ENCODE measurements around the gene CAPN12. TPM values are rescaled to one million over a fixed set of nuclear protein-coding genes. Genes with fewer than 3 reads are reported as not detected.

Gene CAPN12
- total RNA-seq, 1 donor from 2014 or later = not detected

GRCh38 chr19:38703509-38703908 is 40.8 kb downstream of the CAPN12 start:
- no peaks in the 10 kb centered on the region for H3K27me3 Mint-ChIP-seq (ENCODE audit: unreplicated experiment)
- H3K4me3 Mint-ChIP-seq (ENCODE audit: unreplicated experiment) = no peak overlapping the region
- no peak overlapping the region for H3K27ac Mint-ChIP-seq (ENCODE audit: unreplicated experiment)
- H3K36me3 Mint-ChIP-seq (ENCODE audit: unreplicated experiment) = peaks cover 41% of the 10 kb centered on the region
- peaks cover 29% of the 10 kb centered on the region for H3K4me1 Mint-ChIP-seq (ENCODE audit: unreplicated experiment)
- H3K9me3 Mint-ChIP-seq (ENCODE audit: unreplicated experiment) = no peaks in the 10 kb centered on the region
- no peak for TF ChIP-seq CTCF (IDR thresholded peaks at IDR 0.05)
- DNase-seq (ENCODE audit: extremely low spot score, unreplicated experiment) = no peak

- no peak for TF ChIP-seq CTCF (IDR thresholded peaks at IDR 0.05)
- Mint-ChIP-seq H3K9me3 (ENCODE audit: unreplicated experiment) (no peaks in the 10 kb centered on the region), H3K27me3 (ENCODE audit: unreplicated experiment) (no peaks in the 10 kb centered on the region), H3K4me3 (ENCODE audit: unreplicated experiment) (no peak overlapping the region), H3K4me1 (ENCODE audit: unreplicated experiment) (peaks cover 30% of the 10 kb centered on the region), H3K27ac (ENCODE audit: unreplicated experiment) (peak overlapping the region; percentile 62), H3K36me3 (ENCODE audit: unreplicated experiment) (peaks cover 36% of the 10 kb centered on the region)
- no peak for DNase-seq (ENCODE audit: extremely low spot score, unreplicated experiment)
Observed at GRCh38 chr19:38702278-38702677, 42.0 kb downstream of the CAPN12 start.

- no peak for TF ChIP-seq CTCF (IDR thresholded peaks at IDR 0.05)
- Mint-ChIP-seq H3K4me1 (ENCODE audit: unreplicated experiment) (peaks cover 25% of the 10 kb centered on the region), H3K27me3 (ENCODE audit: unreplicated experiment) (no peaks in the 10 kb centered on the region), H3K27ac (ENCODE audit: unreplicated experiment) (peak overlapping the region; percentile 41), H3K9me3 (ENCODE audit: unreplicated experiment) (no peaks in the 10 kb centered on the region), H3K4me3 (ENCODE audit: unreplicated experiment) (no peak overlapping the region), H3K36me3 (ENCODE audit: unreplicated experiment) (peaks cover 33% of the 10 kb centered on the region)
- no peak for DNase-seq (ENCODE audit: extremely low spot score, unreplicated experiment)
Observed at GRCh38 chr19:38701455-38702063, 42.7 kb downstream of the CAPN12 start.

- H3K27me3 Mint-ChIP-seq (ENCODE audit: unreplicated experiment) = no peaks in the 10 kb centered on the region
- H3K4me1 Mint-ChIP-seq (ENCODE audit: unreplicated experiment) = peaks cover 30% of the 10 kb centered on the region
- no peak for TF ChIP-seq CTCF (IDR thresholded peaks at IDR 0.05)
- H3K9me3 Mint-ChIP-seq (ENCODE audit: unreplicated experiment) = no peaks in the 10 kb centered on the region
- H3K36me3 Mint-ChIP-seq (ENCODE audit: unreplicated experiment) = peaks cover 29% of the 10 kb centered on the region
- no peak for DNase-seq (ENCODE audit: extremely low spot score, unreplicated experiment)
- H3K27ac Mint-ChIP-seq (ENCODE audit: unreplicated experiment) = peak overlapping the region; percentile 58
- no peak overlapping the region for H3K4me3 Mint-ChIP-seq (ENCODE audit: unreplicated experiment)
Observed at GRCh38 chr19:38700902-38701454, 43.3 kb downstream of the CAPN12 start.

- Mint-ChIP-seq H3K4me3 (ENCODE audit: unreplicated experiment) (no peak overlapping the region), H3K9me3 (ENCODE audit: unreplicated experiment) (no peaks in the 10 kb centered on the region), H3K4me1 (ENCODE audit: unreplicated experiment) (peaks cover 34% of the 10 kb centered on the region), H3K36me3 (ENCODE audit: unreplicated experiment) (peaks cover 26% of the 10 kb centered on the region), H3K27me3 (ENCODE audit: unreplicated experiment) (no peaks in the 10 kb centered on the region), H3K27ac (ENCODE audit: unreplicated experiment) (peak overlapping the region; percentile 58)
- no peak for DNase-seq (ENCODE audit: extremely low spot score, unreplicated experiment)
- no peak for TF ChIP-seq CTCF (IDR thresholded peaks at IDR 0.05)
Observed at GRCh38 chr19:38700350-38700901, 43.8 kb downstream of the CAPN12 start.

Measured in osteocyte (in vitro differentiated cells).